Activated T-cell treated with anti-CD3 and anti-CD28 coated beads, Interleukin-2, amount 50 U/mL, for 1 hour (primary cell): ENCODE data around the gene PRTFDC1.
"Not testable (repeated sequence)": the region's sequence is repeated elsewhere in the genome, so short reads cannot be mapped to it uniquely, and the experiment has no call there.

ENCODE experiments used
- DNase-seq: peaks from one replicate; pipeline ENCODE4 v3.0.0-alpha.2; 2020

The PRTFDC1 gene

GRCh38 chr10:24840784-24841183, 111.6 kb downstream of the PRTFDC1 start:
- DNase-seq = no peak

GRCh38 chr10:24837781-24838180, 114.6 kb downstream of the PRTFDC1 start:
- DNase-seq = not testable (repeated sequence)

- DNase-seq = no peak
These were observed 117.5 kb downstream of the PRTFDC1 start for GRCh38 chr10:24834869-24835268.

DNA sequence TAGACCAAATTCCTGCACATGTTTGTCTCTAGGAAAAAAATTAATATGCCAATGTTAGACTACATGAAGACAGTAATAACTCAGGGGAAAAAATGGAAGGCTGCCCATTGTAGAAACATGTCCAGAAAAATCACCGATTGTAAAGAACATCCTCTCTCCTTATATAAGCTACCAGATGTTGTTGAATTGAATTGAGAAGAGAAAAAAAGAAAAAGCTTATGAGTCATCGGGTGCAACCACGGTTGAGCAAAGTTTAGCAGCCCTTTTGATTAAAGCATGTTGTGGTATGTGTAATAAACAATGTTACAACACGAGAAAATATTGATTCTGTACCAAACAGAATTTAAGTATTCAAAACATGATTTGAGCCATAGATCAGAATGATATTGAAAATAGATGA, 126.4 kb downstream of the PRTFDC1 start:
- no peak for DNase-seq

DNA sequence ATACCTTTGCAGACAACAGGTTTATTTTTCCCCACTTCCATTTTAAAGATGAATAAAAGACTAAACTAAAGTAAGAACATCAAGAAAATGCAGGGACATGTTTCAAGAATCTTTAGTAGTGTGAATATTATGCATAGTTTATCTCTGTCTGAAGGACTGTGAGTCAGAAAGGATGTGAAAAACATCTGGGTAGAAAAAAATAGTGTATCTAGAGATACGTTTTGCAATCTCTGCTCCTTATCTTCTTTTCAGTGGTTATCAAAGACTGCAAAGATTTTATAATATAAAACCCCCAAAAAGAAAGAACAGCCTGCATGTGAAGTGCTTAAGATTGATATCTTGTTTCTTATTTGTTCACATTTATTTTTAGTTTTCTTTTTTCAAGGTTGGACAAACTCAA, 126.9 kb downstream of the PRTFDC1 start:
- no peak for DNase-seq

DNA sequence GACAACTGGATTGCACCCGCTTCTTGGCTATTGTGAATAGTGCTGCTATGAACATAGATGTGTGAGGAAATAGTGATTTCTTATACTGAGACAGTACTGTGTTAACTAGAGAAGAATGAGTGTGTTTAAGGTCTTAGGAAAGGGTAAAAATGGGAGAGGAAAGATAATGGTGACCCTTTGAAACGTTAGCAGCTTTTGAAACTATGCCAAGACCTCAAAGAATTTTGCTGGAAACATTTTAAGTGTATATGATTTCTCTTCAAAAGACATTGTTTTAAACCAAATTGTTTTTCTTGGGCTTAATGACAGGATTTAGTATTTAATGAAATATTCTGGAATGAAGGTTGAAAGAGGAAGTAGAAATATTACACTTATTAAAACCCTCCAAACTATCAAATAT, 127.9 kb downstream of the PRTFDC1 start:
- no peak for DNase-seq

DNA sequence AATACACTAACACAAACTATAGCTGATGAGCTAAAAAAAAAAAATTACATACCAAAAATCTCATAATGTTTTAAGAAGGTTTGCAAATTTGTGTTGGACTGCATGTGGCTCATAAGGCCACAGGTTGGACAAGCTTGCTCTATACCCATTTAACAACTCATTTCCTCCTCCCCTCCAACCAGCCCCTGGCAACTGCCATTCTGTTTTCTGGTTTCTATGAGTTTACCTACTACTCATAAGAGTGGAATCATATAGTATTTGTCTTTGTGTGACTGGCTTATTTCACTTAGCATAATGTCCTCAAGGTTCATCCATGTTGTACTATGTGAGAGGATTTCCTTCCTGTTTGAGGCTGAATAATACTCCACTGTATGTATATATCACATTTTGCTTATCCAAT, 128.3 kb downstream of the PRTFDC1 start:
- DNase-seq = no peak

DNA sequence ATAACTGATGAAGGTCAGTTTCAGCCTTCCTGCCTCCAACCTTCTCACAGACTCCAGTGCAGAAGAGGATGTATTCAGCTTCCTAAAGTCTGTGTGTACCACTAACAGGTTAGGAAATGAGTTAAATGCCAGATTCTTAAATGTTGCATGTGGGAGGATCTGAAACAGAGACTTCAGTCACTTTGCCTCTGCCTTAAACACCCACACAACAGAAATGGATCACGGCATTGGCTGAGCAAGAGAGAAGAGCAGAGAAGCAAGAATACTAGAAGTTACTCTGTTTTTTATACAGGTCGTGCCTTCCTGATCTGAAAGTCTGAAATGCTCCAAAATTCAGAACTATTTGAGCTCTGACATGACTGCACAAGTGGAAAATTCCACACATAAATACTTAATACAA, 129.8 kb downstream of the PRTFDC1 start:
- no peak for DNase-seq

GRCh38 chr10:24821986-24822385, 130.4 kb downstream of the PRTFDC1 start:
- no peak for DNase-seq

DNA sequence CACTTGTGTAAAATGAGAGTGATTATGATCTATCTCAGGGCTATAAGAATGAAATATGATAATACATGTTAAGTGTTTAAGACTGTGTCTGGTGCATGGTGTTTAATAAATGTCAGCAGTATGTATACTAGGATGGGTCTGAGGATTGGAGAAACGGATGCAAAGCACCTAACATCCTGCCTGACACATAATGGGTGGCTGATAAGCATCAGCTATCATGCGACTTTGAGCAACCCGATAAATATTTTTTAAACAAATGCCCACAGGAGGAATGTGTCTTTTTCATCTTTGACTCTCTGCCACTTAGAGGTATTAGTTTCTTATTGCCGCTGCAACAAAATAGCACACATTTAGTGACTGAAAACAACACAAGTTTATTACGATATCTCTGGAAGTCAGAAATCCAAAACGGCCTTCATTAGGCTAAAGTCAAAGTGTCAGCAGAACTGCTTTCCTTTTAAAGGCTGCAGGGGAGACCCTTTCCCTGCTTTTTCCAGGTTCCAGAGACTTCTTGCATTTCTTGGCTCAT, 135.5 kb downstream of the PRTFDC1 start:
- DNase-seq = no peak

DNA sequence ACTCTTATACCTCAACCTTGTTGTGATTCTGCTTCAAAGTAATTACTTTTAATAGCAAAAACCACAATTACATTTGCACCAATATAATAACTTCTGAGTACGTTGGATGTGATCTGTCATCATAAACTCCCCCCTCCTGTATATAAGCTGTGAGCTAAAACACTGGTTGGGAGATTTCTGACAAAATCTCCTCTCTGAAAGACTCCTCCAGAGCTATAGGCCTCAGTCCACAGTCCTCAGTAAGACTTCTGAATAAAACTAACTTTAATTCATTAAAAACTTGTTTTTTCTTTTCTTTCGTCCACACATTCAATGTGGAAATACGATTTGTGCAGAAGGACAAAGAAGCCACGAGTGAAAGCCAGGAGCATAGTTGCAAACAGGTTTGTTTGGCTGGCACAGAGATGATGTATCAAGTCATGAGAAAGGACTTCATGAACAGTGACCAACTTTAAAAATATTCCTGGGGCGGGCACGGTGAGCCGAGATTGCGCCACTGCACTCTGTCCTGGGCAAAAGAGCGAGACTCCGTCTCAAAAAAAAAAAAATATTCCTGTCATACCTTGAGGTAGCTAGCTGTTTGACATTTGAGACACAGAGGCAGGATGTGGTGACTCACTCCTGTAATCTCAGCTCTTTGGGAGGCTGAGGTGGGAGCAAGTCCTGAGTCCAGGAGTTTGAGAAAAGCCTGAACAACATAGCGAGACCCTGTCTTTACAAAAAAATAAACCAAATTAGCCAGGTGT, 137.7 kb downstream of the PRTFDC1 start:
- no peak for DNase-seq

GRCh38 chr10:24813856-24814255, 138.6 kb downstream of the PRTFDC1 start:
- DNase-seq = no peak

DNA sequence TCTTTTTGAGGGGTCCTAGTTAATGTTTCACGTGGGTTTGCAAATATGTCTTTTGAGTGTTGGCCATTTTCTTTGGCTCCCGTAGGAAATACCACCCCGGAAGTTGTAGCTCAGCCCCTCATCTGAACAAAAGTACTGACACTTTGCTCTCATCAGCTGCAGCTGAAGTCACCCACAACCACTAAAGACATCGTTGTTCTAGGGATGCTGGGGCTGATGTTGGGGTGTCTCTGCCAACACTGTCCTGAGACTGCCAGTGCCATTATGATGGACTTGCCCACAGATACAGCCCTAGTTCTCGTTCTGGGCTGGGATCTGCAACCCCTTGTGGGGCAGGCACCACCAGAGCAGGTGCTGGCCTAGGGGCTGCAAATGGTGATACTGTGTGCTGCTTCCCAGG, 146.1 kb downstream of the PRTFDC1 start:
- no peak for DNase-seq

DNA sequence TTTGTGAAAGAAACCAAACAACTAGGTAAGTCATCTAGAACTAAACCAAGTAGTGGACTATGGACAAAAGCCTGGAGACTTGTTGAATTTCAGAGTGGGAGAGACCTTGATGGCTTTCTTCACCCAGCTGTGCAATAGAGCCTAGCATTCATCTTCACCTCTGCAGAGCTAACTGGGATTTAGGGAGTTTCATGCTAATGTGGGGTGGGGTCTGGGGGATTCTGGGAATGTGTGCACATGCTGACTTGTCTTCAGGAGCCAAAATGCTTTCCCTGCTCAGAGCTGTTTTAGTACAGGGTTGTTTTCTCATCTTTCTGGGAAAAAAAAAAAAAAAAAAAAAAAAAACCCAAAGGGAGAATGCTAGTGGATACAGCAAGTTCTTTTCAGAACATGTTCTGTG, 147.4 kb downstream of the PRTFDC1 start:
- no peak for DNase-seq

GRCh38 chr10:24804392-24804791, 148.0 kb downstream of the PRTFDC1 start:
- no peak for DNase-seq

DNA sequence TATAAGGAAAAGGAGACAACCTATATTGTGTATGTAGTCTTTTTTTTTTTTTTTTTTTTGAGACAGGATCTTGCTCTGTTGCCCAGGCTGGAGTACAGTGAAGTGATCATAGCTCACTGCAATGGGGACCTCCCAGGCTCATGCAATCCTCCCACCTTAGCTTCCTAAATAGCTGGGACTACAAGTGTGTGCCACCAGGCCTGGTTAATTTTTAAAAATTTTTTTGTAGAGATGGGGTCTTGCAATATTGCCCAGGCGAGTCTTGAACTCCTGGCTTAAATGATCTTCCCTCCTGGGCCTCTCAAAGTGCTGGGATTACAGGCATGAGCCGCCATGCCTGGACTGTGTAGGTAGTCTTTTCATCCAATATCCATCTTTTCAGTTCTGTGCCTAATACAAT, 150.0 kb downstream of the PRTFDC1 start:
- no peak for DNase-seq

- no peak for DNase-seq
These were observed 151.5 kb downstream of the PRTFDC1 start for GRCh38 chr10:24800861-24801260.
